ENCODE results near the gene EIF2B4. TPM values are rescaled to one million over a fixed set of nuclear protein-coding genes. Genes with fewer than 3 reads are reported as not detected.

Gene EIF2B4
- total and polyA plus RNA-seq, 2 of the 8 experiments (the other 6 are each of a cell fraction or from before 2014, with no cell fraction given): 60.0 to 63.2 TPM

GRCh38 chr2:27314709-27315108 lies 55.4 kb downstream of the EIF2B4 start:
- Histone ChIP-seq H4K8ac (ENCODE audit: extremely low read depth, insufficient read depth, low read length) (no peak overlapping the region), H4K5ac (ENCODE audit: insufficient read length, low read depth, low read length) (no peak overlapping the region), H3K27ac (ENCODE audit: low read depth, low read length) (no peak overlapping the region), H4K91ac (replicated peaks; ENCODE audit: insufficient read length, low read length) (no peak overlapping the region), H3K4me3 (ENCODE audit: extremely low read depth in 1 of 4, insufficient read depth in 2 of 4, low read depth in 3 of 4, low read length in 4 of 4) (no peak overlapping the region), H3K14ac (ENCODE audit: insufficient read length) (no peak overlapping the region), H3K4me2 (ENCODE audit: insufficient read depth in 1 of 2, low read depth in 2 of 2, low read length in 2 of 2) (no peak overlapping the region), H3K4ac (replicated peaks; ENCODE audit: insufficient read length, low read depth, low read length) (no peak overlapping the region), H2BK120ac (replicated peaks; ENCODE audit: low read depth, low read length) (no peak overlapping the region), H4K20me1 (replicated peaks in 1 of 2; ENCODE audit: control insufficient read depth in 1 of 2, insufficient read depth in 2 of 2, low read length in 2 of 2) (no peaks in the 10 kb centered on the region), H2BK12ac (ENCODE audit: low read depth, low read length) (no peak overlapping the region), H2BK5ac (ENCODE audit: low read depth, low read length) (peak overlapping the region; percentile 23; the same call in 1 of the 2 replicates), H3K56ac (replicated peaks; ENCODE audit: insufficient read length, low read depth, low read length) (no peak overlapping the region), H3K18ac (ENCODE audit: extremely low read depth, low read length) (no peak overlapping the region), H3K36me3 (ENCODE audit: control insufficient read depth in 2 of 4, insufficient read depth in 4 of 4, low read length in 3 of 4) (peaks cover 0 to 2% (median 0%) of the 10 kb centered on the region in 4 experiments; a peak in 1 of 8 replicates), H3K27me3 (replicated peaks in 1 of 4; ENCODE audit: control insufficient read depth in 3 of 4, extremely low read depth in 1 of 4, insufficient read depth in 3 of 4, low read length in 3 of 4) (no peaks in the 10 kb centered on the region), H2BK15ac (ENCODE audit: low read length) (no peak overlapping the region), H3K23ac (ENCODE audit: insufficient read length) (no peak overlapping the region), H3K9me3 (ENCODE audit: insufficient read depth in 2 of 2, low read depth in 1 of 2, low read length in 1 of 2) (no peaks in the 10 kb centered on the region), H3K79me2 (ENCODE audit: control insufficient read depth in 1 of 2, insufficient read depth in 2 of 2, low read length in 2 of 2) (no peaks in the 10 kb centered on the region), H2AFZ (ENCODE audit: low read length) (no peak overlapping the region), H3K23me2 (ENCODE audit: low read depth, low read length) (0 out of 2 replicates have a peak, but pooled peaks cover 2% of the 10 kb centered on the region), H3K9ac (replicated peaks in 1 of 4; ENCODE audit: extremely low read depth in 1 of 4, low read depth in 3 of 4, low read length in 3 of 4) (no peak overlapping the region), H3K4me1 (replicated peaks in 1 of 4; ENCODE audit: control insufficient read depth in 3 of 4, insufficient read depth in 4 of 4, low read length in 3 of 4) (peaks cover 0 to 2% (median 0%) of the 10 kb centered on the region in 4 experiments; a peak in 1 of 7 replicates), H3K79me1 (ENCODE audit: low read depth, low read length) (peaks cover 2% of the 10 kb centered on the region; the same call in 1 of the 2 replicates), H2BK20ac (ENCODE audit: low read length) (no peak overlapping the region), H2AK5ac (ENCODE audit: low read depth, low read length) (no peak overlapping the region)
- DNase-seq (ENCODE audit: low read depth in 1 of 2, low spot score in 2 of 2): no peak
- POLR2A ChIA-PET (ENCODE audit: partially characterized antibody): interaction anchor here (0.6 to 2.4 kb wide), 9 partner anchors 9 to 66 kb away, joined by 3 to 13 read pairs (median 5); partner anchors contain the start of genes GTF3C2, MPV17 and ZNF513
- CTCF ChIA-PET (ENCODE audit: partially characterized antibody): interaction anchor here (0.6 to 5.9 kb wide), 6 partner anchors 12 to 842 kb away, joined by 3 to 48 read pairs (median 3); no protein-coding TSS in a partner anchor
- FAIRE-seq: no peak
- WGBS, 2 experiments (ENCODE audit: extremely low coverage in 1 of 2, insufficient coverage in 1 of 2, insufficient read length in 1 of 2, insufficient replicate concordance in 2 of 2, low coverage in 1 of 2, low lambda C conversion rate in 2 of 2, missing lambda C conversion rate in 1 of 2): 91% methylated on average over 9 of the region's 9 CpGs; no CpG with 5 or more reads in 1 of the 2 experiments
- TF ChIP-seq ASH2L (IDR thresholded peaks at IDR 0.05; ENCODE audit: low read length) (no peak), SIX5 (IDR thresholded peaks at IDR 0.05; ENCODE audit: low read depth, low read length) (no peak), CHD2 (IDR thresholded peaks at IDR 0.05; ENCODE audit: low read length) (no peak), NRF1 (IDR thresholded peaks at IDR 0.05; ENCODE audit: low read depth, low read length) (no peak), JUND (IDR thresholded peaks at IDR 0.05; ENCODE audit: low read length) (no peak)
